ENCODE results near the gene LMTK3.
"Not testable (repeated sequence)": the region's sequence is repeated elsewhere in the genome, so short reads cannot be mapped to it uniquely, and the experiment has no call there.

Gene LMTK3

GRCh38 chr19:48502350-48503018 is 9.2 kb downstream of the LMTK3 start:
- no peak for DNase-seq

- peak; percentile 77 for DNase-seq
These were observed 9.9 kb downstream of the LMTK3 start for GRCh38 chr19:48501494-48502349.

- DNase-seq, result no peak
These were observed 10.7 kb downstream of the LMTK3 start for GRCh38 chr19:48500830-48501493.

- DNase-seq, result no peak
These were observed 12.1 kb downstream of the LMTK3 start for GRCh38 chr19:48499316-48500090.

- no peak for DNase-seq
These were observed 12.9 kb downstream of the LMTK3 start for GRCh38 chr19:48498595-48499311.

- DNase-seq, result no peak
These were observed 13.7 kb downstream of the LMTK3 start for GRCh38 chr19:48497728-48498594.

- no peak for DNase-seq
These were observed 14.5 kb downstream of the LMTK3 start for GRCh38 chr19:48496959-48497727.

- no peak for DNase-seq
These were observed 16.2 kb downstream of the LMTK3 start for GRCh38 chr19:48495396-48495795.

- no peak for DNase-seq
These were observed 17.8 kb downstream of the LMTK3 start for GRCh38 chr19:48493718-48494401.

GRCh38 chr19:48492925-48493717 is 18.5 kb downstream of the LMTK3 start:
- peak; percentile 76 for DNase-seq

GRCh38 chr19:48491793-48492123 is 19.9 kb downstream of the LMTK3 start:
- DNase-seq, result no peak

GRCh38 chr19:48490981-48491792 is 20.4 kb downstream of the LMTK3 start:
- peak; percentile 34 for DNase-seq

- peak; percentile 68 for DNase-seq
These were observed 21.9 kb downstream of the LMTK3 start for GRCh38 chr19:48489608-48490216.

GRCh38 chr19:48488478-48488877 is 23.2 kb downstream of the LMTK3 start:
- not testable (repeated sequence) for DNase-seq

- no peak for DNase-seq
These were observed 23.7 kb downstream of the LMTK3 start for GRCh38 chr19:48487948-48488347.

GRCh38 chr19:48487544-48487943 is 24.1 kb downstream of the LMTK3 start:
- no peak for DNase-seq

GRCh38 chr19:48486706-48487105 is 24.9 kb downstream of the LMTK3 start:
- DNase-seq, result not testable (repeated sequence)

Measured in central memory CD4-positive, alpha-beta T cell (primary cell).